GM18507 (cell line): ENCODE data around the gene TNFRSF6B.
"Not testable (repeated sequence)": the region's sequence is repeated elsewhere in the genome, so short reads cannot be mapped to it uniquely, and the experiment has no call there.

Source experiments
- DNase-seq: peaks from one replicate; pipeline ENCODE4 v3.0.0; 2011; ENCODE audit warnings: low read depth; ENCODE audit not compliant: insufficient read length; ENCODE audit errors: extremely low spot score
- FAIRE-seq: peaks from 2 replicates; lab custom pipeline; 2011; peaks lifted over from hg19 to GRCh38; lab: Jason Lieb, UNC

The TNFRSF6B gene

DNA sequence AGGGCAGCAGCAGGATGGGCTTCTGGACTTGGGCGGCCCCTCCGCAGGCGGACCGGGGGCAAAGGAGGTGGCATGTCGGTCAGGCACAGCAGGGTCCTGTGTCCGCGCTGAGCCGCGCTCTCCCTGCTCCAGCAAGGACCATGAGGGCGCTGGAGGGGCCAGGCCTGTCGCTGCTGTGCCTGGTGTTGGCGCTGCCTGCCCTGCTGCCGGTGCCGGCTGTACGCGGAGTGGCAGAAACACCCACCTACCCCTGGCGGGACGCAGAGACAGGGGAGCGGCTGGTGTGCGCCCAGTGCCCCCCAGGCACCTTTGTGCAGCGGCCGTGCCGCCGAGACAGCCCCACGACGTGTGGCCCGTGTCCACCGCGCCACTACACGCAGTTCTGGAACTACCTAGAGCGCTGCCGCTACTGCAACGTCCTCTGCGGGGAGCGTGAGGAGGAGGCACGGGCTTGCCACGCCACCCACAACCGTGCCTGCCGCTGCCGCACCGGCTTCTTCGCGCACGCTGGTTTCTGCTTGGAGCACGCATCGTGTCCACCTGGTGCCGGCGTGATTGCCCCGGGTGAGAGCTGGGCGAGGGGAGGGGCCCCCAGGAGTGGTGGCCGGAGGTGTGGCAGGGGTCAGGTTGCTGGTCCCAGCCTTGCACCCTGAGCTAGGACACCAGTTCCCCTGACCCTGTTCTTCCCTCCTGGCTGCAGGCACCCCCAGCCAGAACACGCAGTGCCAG lies at the start of gene TNFRSF6B:
Gene TNFRSF6B (plus strand): TSS at position 25 of the 729 bp plus-strand sequence. CDS start 116 bp downstream, at position 141.
- FAIRE-seq (no peak), DNase-seq (no peak)

DNA sequence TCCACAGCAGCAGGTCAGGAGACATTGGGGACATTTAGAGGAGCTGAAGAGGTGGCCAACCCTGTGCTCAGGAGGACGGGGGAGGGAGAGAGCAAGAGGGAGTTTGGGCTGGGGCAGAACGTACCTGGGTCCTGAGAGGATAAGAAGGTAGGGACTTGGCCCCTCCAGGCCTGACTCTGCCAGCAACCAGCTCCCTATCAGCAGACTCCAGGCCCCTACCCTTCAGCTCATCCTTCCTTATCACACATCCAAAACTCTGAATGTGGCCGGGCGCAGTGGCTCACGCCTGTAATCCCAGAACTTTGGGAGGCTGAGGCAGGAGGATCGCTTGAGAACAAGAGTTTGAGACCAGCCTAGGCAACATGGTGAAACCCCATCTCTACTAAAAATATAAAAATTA lies 48.3 kb upstream of the TNFRSF6B start:
- FAIRE-seq (no peak), DNase-seq (no peak)

GRCh38 chr20:63648895-63649589 lies 47.4 kb upstream of the TNFRSF6B start:
- DNase-seq (no peak), FAIRE-seq (no peak)

GRCh38 chr20:63650486-63650885 lies 46.0 kb upstream of the TNFRSF6B start:
- FAIRE-seq: not testable (repeated sequence)

DNA sequence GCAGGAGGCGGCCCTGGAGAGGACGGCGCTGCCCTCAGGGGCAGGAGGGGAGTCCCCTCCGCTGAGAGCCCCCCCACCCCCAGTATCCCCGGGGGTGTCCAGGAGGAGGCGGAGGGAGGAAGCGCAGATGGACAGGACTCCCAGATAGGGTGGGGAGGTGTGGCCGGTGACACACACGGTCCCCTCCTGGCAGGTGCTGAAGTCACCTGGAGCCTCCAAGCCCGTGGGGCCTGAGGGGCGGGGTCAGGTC lies 44.6 kb upstream of the TNFRSF6B start:
- DNase-seq (no peak), FAIRE-seq (no peak)

More at GRCh38 chr20:63650486-63650885, 46.0 kb upstream of the TNFRSF6B start:
- DNase-seq: not testable (repeated sequence)

GRCh38 chr20:63652192-63652980 lies 44.1 kb upstream of the TNFRSF6B start:
- FAIRE-seq (no peak), DNase-seq (no peak)

DNA sequence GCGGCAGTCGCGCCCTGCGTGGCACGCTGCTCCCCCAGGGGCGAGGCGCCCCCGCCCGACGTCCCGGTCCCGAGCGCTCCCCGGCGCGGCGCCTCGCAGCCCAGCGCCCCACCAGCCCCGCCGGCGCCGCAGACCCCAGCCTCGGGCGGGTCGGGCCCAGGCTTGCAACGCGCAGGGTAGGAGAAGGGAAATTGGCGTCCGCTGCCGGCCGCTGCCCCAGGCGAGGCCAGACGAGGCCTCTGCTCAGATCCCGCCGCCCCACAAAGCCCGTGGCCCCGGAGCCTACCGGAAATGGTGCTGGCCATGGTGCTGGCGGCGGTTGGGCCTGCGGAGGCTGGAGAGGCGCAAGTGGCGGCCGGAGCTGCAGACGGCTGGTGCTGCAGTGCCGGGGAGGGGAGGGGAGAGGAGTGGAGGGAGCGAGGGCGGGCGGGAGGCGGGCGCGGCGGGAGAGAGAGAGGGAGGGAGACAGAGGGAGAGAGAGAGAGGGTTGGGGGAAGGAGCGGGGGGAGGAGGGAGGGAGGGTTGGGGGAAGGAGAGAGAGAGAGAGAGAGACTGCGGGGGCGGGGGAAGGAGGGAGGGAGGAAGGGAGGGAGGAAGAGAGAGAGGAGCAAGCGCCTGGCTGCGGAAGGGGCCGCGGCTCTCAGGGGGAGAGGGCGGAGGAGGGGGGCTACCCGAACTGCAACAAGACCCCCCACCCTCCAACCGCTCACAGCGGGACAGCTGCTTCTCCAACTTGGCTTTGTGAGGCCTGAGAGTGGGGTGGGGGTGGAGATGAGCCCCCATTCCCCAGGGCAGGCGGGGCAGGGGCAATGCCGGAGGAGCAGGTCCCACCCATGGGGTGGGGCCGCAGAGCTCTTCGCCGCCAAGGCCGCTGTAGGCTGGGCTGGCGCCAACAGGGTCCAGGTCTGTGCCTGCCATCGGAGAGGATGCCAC lies 43.1 kb upstream of the TNFRSF6B start, which contains the start of gene STMN3:
Gene STMN3 (minus strand): TSS at position 384 of the 933 bp plus-strand sequence. CDS start 79 bp downstream, at position 305.
- DNase-seq (peak; percentile 46), FAIRE-seq (no peak)

DNA sequence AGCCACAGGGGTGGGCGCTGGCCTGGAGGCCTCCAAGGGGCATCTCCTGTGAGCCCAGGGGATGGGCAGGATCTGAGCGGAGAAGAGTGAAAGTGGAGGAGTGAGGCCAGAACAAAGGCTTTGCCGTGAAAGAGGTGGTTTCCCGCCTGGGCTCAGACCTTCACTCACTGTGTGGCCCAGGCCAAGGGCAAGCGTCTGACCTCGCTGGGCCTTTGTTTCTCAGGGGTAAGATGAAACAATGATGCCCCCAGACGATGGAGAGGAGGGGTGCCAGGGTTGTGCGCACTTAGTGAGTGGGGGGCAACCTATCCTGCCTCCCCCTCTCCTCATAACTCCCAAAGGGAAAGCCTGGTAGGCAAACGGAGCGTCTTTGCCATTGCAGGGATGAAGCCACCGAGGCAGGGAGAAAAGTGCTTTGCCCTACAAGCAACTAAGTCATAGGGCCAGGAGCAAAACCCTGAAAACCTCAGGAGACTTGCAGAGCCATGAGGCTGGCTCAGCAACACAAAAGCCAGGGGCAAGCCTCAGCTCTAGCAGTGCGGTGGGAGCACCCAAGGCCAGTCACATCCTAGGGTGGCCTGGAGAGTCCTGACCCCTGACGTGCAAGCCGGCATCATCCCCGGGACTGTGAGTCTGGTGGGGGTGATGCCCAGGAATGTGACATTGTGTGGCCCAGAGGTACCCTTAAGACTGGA lies 42.3 kb upstream of the TNFRSF6B start:
- FAIRE-seq (no peak), DNase-seq (no peak)

DNA sequence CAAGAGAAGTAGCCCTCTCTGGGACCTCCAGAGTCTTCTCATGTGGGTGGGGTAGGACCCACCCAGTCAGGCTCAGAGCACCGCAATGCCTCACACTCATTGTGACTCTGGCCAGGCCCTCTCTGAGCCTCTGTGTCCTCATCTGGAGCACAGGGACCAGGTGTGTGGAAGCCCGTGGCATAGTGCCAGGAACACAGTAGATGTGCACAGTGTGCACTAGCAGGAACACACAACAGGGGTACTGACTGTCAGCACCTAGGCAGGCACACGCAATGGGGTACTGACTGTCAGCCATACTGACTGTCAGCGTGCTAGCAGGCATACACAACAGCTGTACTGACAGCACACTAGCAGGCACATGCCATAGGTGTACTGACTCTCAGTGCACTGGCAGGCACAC lies 41.2 kb upstream of the TNFRSF6B start:
- no peak for DNase-seq

DNA sequence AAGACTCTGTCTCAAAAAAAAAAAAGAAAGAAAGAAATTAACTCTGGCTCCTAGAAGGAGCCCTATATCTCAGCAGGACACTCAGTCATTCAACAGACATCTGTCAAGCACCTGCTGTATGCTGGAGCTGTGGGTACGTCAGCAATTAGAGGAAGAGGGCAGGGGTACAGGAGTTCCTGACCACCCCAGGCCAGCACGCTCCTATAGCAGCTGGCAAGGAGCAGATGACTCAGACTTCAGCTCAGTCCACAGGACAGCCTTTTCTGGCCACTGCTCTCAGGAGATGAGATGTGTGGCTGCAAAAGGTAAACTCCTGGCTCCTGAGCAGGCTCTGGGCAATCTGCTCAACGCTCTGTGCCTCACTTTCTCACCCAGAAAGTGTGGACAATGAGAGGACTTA lies 40.0 kb upstream of the TNFRSF6B start:
- no peak for FAIRE-seq
- DNase-seq: no peak

More for the DNA sequence above, 41.2 kb upstream of the TNFRSF6B start:
- FAIRE-seq: no peak

GRCh38 chr20:63657260-63657936 lies 39.1 kb upstream of the TNFRSF6B start:
- FAIRE-seq: no peak
- no peak for DNase-seq

- DNase-seq (peak; percentile 97), FAIRE-seq (peak; percentile 90)
These were observed 38.3 kb upstream of the TNFRSF6B start, which contains the start of gene RTEL1 for GRCh38 chr20:63657937-63658748. Gene RTEL1, plus strand, starts transcription at chr20:63658312. Its CDS starts 1,091 bp downstream, at chr20:63659403.

- DNase-seq (no peak), FAIRE-seq (no peak)
These were observed 37.7 kb upstream of the TNFRSF6B start for GRCh38 chr20:63658749-63659187.

DNA sequence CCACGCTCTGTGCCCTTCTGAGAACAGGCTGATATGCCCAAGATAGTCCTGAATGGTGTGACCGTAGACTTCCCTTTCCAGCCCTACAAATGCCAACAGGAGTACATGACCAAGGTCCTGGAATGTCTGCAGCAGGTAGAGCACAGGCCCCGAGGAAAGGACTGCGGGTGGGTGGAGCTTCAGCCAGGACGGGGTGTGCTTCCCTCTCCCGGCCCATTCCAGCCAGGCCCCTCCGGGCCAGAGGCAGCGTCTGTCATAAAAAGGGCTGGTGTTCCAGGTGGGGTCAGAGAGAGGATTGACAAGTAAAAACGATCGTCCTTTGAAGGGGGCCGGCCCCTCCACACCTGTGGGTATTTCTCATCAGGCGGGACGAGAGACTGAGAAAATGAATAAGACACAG lies 37.1 kb upstream of the TNFRSF6B start:
- FAIRE-seq: no peak
- no peak for DNase-seq

DNA sequence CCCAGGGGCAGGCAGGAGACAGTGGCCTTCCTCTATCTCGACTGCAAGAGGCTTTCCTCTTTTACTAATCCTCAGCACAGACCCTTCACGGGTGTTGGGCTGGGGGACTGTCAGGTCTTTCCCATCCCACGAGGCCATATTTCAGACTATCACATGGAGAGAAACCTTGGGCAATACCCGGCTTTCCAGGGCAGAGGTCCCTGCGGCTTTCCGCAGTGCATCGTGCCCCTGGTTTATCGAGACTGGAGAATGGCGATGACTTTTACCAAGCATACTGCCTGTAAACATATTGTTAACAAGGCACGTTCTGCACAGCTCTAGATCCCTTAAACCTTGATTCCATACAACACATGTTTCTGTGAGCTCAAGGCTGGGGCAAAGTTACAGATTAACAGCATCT lies 36.3 kb upstream of the TNFRSF6B start:
- FAIRE-seq, DNase-seq: not testable (repeated sequence)

DNA sequence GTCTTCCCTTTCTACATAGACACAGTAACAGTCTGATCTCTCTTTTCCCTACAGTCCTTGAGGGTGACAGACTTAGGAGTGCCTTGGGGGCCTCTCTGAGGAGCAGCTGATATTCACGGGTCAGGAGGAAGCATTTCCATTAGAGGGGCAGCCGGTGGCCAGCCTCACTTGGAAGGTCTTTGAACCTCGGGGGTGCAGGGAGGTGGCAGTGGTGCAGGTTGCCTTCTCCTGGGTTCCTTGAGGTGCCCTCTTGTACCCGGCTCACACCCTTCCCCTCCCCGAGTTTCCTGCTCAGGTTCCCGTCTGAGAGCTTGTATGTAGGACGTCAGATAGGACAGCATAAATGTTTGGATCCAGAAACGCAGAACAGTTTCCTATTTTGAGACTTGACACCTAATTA lies 35.8 kb upstream of the TNFRSF6B start:
- no peak for FAIRE-seq
- DNase-seq: no peak

- no peak for FAIRE-seq
- no peak for DNase-seq
These were observed 35.3 kb upstream of the TNFRSF6B start for GRCh38 chr20:63661108-63661507.
